K562 (cell line): Measurements from ENCODE around the gene ELMO1. TPM values are rescaled to one million over a fixed set of nuclear protein-coding genes. Genes with fewer than 3 reads are reported as not detected.

Experiments
- ATAC-seq: fragments of 200-7000 bp; cut with Tn5 transposase; 3 replicates; pipeline ENCODE4 v1.9.1; 2020; ENCODE audit warnings: moderate library complexity
- BruUV-seq: library from RNA; stranded (reverse); fragments of 400-500 nt; replicated peaks from 2 replicates; lab custom pipeline; 2021; lab: Mats Ljungman, UMichigan
- CTCF ChIA-PET: fragments of 300-600 bp; formaldehyde crosslinking; extraction: SDS; loops from one replicate; lab custom pipeline; 2021; ENCODE audit warnings: low intra/inter-chr PET ratio; lab: Yijun Ruan, JAX
- POLR2A ChIA-PET: fragments of 300-600, 350-650 bp; sonication (Branson Sonifier 250); formaldehyde crosslinking; extraction: SDS; loops from one replicate; lab custom pipeline; 2021; ENCODE audit warnings: antibody characterized with exemption, inconsistent platforms; lab: Yijun Ruan, JAX
- DNase-seq, 4 experiments: peaks; one replicate each; pipeline versions ENCODE4 v3.0.0 to v3.0.0-alpha.2; 2011 to 2018; ENCODE audit warnings: low spot score in 3 of 4, mixed read lengths in 3 of 4; ENCODE audit errors: extremely low read depth in 1 of 4
- FAIRE-seq: peaks from 2 replicates; lab custom pipeline; 2011; peaks lifted over from hg19 to GRCh38; lab: Jason Lieb, UNC
- H2AFZ ChIP-seq: 2 replicates; pipeline ENCODE4 v1.6.0; 2011; ENCODE audit warnings: low read depth, low read length, control low read depth, inconsistent platforms
- H3K27ac ChIP-seq: fragments of 200-600 bp; 3 replicates; pipeline ENCODE4 v1.8.0; 2011; ENCODE audit warnings: low read depth, mild to moderate bottlenecking, control low read depth, inconsistent platforms, low read length, moderate library complexity, mixed read lengths; ENCODE audit errors: extremely low read depth
- H3K27me3 ChIP-seq, 2 experiments: fragments of 300-600 bp in 1 of 2; 2 replicates in 1 of 2; 3 replicates in 1 of 2; pipeline versions ENCODE4 v1.6.0 to v1.8.0; 2011; ENCODE audit warnings: inconsistent platforms in 2 of 2, low read length in 2 of 2, mild to moderate bottlenecking in 1 of 2, mixed read lengths in 1 of 2, moderate library complexity in 1 of 2; ENCODE audit not compliant: control insufficient read depth in 2 of 2, insufficient read depth in 2 of 2
- H3K36me3 ChIP-seq: fragments of 300-600 bp; 3 replicates; pipeline ENCODE4 v1.8.0; 2011; ENCODE audit warnings: mild to moderate bottlenecking, low read length, inconsistent platforms; ENCODE audit not compliant: control insufficient read depth, insufficient read depth
- H3K4me1 ChIP-seq, 2 experiments: fragments of 200-600 bp in 1 of 2; replicated peaks in 1 of 2; 2 replicates in 1 of 2; 3 replicates in 1 of 2; pipeline versions ENCODE4 v1.5.1 to v1.8.0; 2011; ENCODE audit warnings: inconsistent platforms in 2 of 2, low read length in 2 of 2, mild to moderate bottlenecking in 1 of 2, mixed read lengths in 1 of 2, moderate library complexity in 1 of 2; ENCODE audit not compliant: control insufficient read depth in 2 of 2, insufficient read depth in 2 of 2
- H3K4me2 ChIP-seq: 2 replicates; pipeline ENCODE4 v1.6.1; 2011; ENCODE audit warnings: low read length, control low read depth, inconsistent platforms, mixed read lengths; ENCODE audit not compliant: insufficient read depth
- H3K4me3 ChIP-seq: fragments of 200-600 bp; sonication (generic), shearing (Covaris generic); 2 replicates; pipeline ENCODE4 v1.5.1; 2016; ENCODE audit warnings: control low read depth, inconsistent platforms
- H3K79me2 ChIP-seq: fragments of 200-600 bp; 3 replicates; pipeline ENCODE4 v1.8.0; 2011; ENCODE audit warnings: low read length, inconsistent platforms; ENCODE audit not compliant: control insufficient read depth, insufficient read depth
- H3K9ac ChIP-seq, 2 experiments: 2 replicates each; pipeline versions ENCODE4 v1.6.0 to v1.6.1; 2011; ENCODE audit warnings: low read depth in 2 of 2, low read length in 2 of 2, control low read depth in 1 of 2, inconsistent platforms in 1 of 2, mild to moderate bottlenecking in 1 of 2, mixed read lengths in 1 of 2; ENCODE audit not compliant: insufficient read depth in 1 of 2
- H3K9me1 ChIP-seq: one replicate; pipeline ENCODE4 v1.6.0; 2011; ENCODE audit warnings: inconsistent platforms, mild to moderate bottlenecking, low read length, moderate library complexity; ENCODE audit not compliant: control insufficient read depth, insufficient read depth
- H3K9me3 ChIP-seq: replicated peaks from 2 replicates; pipeline ENCODE4 v1.5.1; 2011; ENCODE audit warnings: low read depth, low read length, inconsistent platforms; ENCODE audit not compliant: control insufficient read depth, insufficient read depth
- H4K20me1 ChIP-seq: replicated peaks from 2 replicates; pipeline ENCODE4 v1.6.1; 2011; ENCODE audit warnings: low read length, inconsistent platforms, mixed read lengths; ENCODE audit not compliant: control insufficient read depth, insufficient read depth
- ZMIZ1 ChIP-seq, 2 experiments: fragments of 150-350 bp in 1 of 2; IDR thresholded peaks; 2 replicates each; pipeline ENCODE4 v1.6.1; 2012 to 2016; ENCODE audit warnings: low read depth in 2 of 2, low read length in 2 of 2, mild to moderate bottlenecking in 1 of 2, moderate library complexity in 1 of 2
- ZNF316 ChIP-seq: fragments of 450-650 bp; IDR thresholded peaks from 2 replicates; pipeline ENCODE4 v1.6.1; 2016
- WGBS: fragments of 100-300 bp; shearing (Covaris generic); methylation state at CpG from one replicate; pipeline ENCODE4 v1.1.6; 2016; ENCODE audit warnings: low coverage, mixed read lengths; ENCODE audit not compliant: insufficient coverage; ENCODE audit errors: missing lambda C conversion rate; 5-methylcytosine and 5-hydroxymethylcytosine counted together
- in situ Hi-C: fragments of 300-500 bp; cut with MboI; formaldehyde crosslinking; loops from 4 replicates; pipeline ENCODE4 v1.15.0; 2018; ENCODE audit warnings: inconsistent platforms, mixed read lengths
- intact Hi-C: fragments of 100-400 bp; cut with micrococcal nuclease; formaldehyde crosslinking; loops from 2 replicates; pipeline ENCODE4 v1.14.2; 2022
- polyA plus RNA-seq, 8 experiments: library from polyadenylated mRNA; depleted of rRNA in 4 of 8; stranded (reverse) in 5 of 8; unstranded in 3 of 8; fragments of >200 nt; fragmentation: Nextera tagmentation in 2 of 8; fragmentation: Illumina TruSeq in 1 of 8; extraction: Ambion mirVana in 2 of 8; extraction: Trizol in 1 of 8; gene quantifications; 2 replicates each; pipeline versions ENCODE4 v1.2.1 to v1.2.3, GENCODE V29; 2011 to 2014; ENCODE audit warnings: inconsistent platforms in 1 of 8, missing spikeins in 1 of 8
- total RNA-seq, 7 experiments: library from RNA; depleted of rRNA in 6 of 7; stranded (reverse); fragments of >200 nt in 6 of 7; fragmentation: Illumina TruSeq in 2 of 7; extraction: Trizol in 2 of 7; gene quantifications; 2 replicates each; pipeline versions ENCODE4 v1.2.1 to v1.2.3, GENCODE V29; 2011 to 2021; ENCODE audit warnings: low replicate concordance in 1 of 7

ELMO1 gene
- total and polyA plus RNA-seq, 9 of the 15 experiments (the other 6 are each of a cell fraction or from before 2014, with no cell fraction given) = 0.36 to 7.2 (median 3.6) TPM

- in situ Hi-C loops = no loop called here
- Histone ChIP-seq H3K79me2 (no peaks in the 10 kb centered on the region), H3K27ac (no peak overlapping the region), H3K4me1 (no peaks in the 10 kb centered on the region), H3K27me3 (peaks cover 0 to 4% of the 10 kb centered on the region in 2 experiments; a peak in 1 of 5 replicates), H3K9me1 (no peaks in the 10 kb centered on the region), H4K20me1 (no peaks in the 10 kb centered on the region), H2AFZ (no peak overlapping the region), H3K9ac (no peak overlapping the region), H3K4me3 (no peak overlapping the region), H3K9me3 (no peaks in the 10 kb centered on the region), H3K4me2 (no peak overlapping the region), H3K36me3 (no peaks in the 10 kb centered on the region)
- ATAC-seq (no peak), DNase-seq (no peak), FAIRE-seq (no peak)
- TF ChIP-seq ZMIZ1 (IDR thresholded peaks at IDR 0.05; ENCODE audit: low read depth in 2 of 2, low read length in 2 of 2) = no peak
- TF ChIP-seq ZNF316 = no peak
- ChIA-PET POLR2A (interaction anchor here (0.6 kb wide), 1 partner anchor 90 kb away, joined by 3 read pairs; no protein-coding TSS in a partner anchor), CTCF (no interaction called here)
- no TSS peak for BruUV-seq
- 2% methylated on average over 6 of the region's 6 CpGs for WGBS
- intact Hi-C loops = no loop called here
Measured at GRCh38 chr7:37047260-37047659, 401.4 kb downstream of the ELMO1 start.
